Activated CD4-positive, alpha-beta memory T cell treated with anti-CD3 and anti-CD28 coated beads, Interleukin-2, amount 10 ng/mL, durations not matched to agents 7 days and 5 days (primary cell): Measurements from ENCODE around the gene CRYGC. TPM values are rescaled to one million over a fixed set of nuclear protein-coding genes. Genes with fewer than 3 reads are reported as not detected.
"Not testable (repeated sequence)": the region's sequence is repeated elsewhere in the genome, so short reads cannot be mapped to it uniquely, and the experiment has no call there.

ENCODE experiments used
- CTCF ChIA-PET: fragments of 350-600 bp; sonication (Branson Sonifier 250); formaldehyde crosslinking; loops from one replicate; lab custom pipeline; 2021; ENCODE audit warnings: antibody characterized with exemption, inconsistent platforms; lab: Charles Lee
- POLR2A ChIA-PET: fragments of 350-600 bp; sonication (Branson Sonifier 250); formaldehyde crosslinking; loops from one replicate; lab custom pipeline; 2021; ENCODE audit warnings: antibody characterized with exemption; lab: Charles Lee
- DNase-seq: peaks from one replicate; pipeline ENCODE4 v3.0.0-alpha.2; 2020
- H3K27ac Mint-ChIP-seq: one replicate; pipeline ENCODE4 v1.8.0; 2021; ENCODE audit warnings: mild to moderate bottlenecking, mixed read lengths
- H3K27me3 Mint-ChIP-seq: one replicate; pipeline ENCODE4 v1.8.0; 2021; ENCODE audit warnings: mixed read lengths
- H3K36me3 Mint-ChIP-seq: one replicate; pipeline ENCODE4 v1.8.0; 2021; ENCODE audit warnings: low read depth, mixed read lengths
- H3K4me1 Mint-ChIP-seq: one replicate; pipeline ENCODE4 v1.8.0; 2021; ENCODE audit warnings: mixed read lengths
- H3K4me3 Mint-ChIP-seq: one replicate; pipeline ENCODE4 v1.8.0; 2021; ENCODE audit warnings: mild to moderate bottlenecking, mixed read lengths
- H3K9me3 Mint-ChIP-seq: one replicate; pipeline ENCODE4 v1.8.0; 2021; ENCODE audit warnings: mixed read lengths
- total RNA-seq, 2 experiments: library from RNA; stranded (reverse); gene quantifications; one replicate each; pipeline ENCODE4 v1.2.3, GENCODE V29; 2021

CRYGC gene
- total RNA-seq, 2 experiments from 2014 or later, result not detected

DNA sequence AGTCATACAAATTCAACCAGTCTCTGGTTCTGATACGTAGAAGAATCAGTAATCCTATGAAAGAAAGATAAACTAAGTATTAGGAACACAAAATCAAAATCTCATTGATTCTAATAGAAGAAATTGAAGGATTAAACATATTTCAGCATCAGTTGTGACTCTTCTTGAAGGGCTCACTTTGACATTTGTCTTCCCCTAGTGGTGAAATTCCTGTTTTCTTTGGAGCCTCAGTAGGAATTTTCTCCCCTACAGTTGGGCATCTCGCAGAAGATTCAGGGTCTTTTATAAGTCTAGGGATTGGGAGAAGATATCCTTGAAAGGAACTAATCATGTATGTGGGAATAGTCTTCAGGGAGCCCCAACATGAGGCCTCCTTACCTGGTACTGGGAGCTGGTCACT is 19.2 kb upstream of the CRYGC start:
- Mint-ChIP-seq H3K27me3 (peaks cover 5% of the 10 kb centered on the region), H3K4me3 (no peak overlapping the region), H3K4me1 (no peaks in the 10 kb centered on the region), H3K9me3 (no peaks in the 10 kb centered on the region), H3K36me3 (no peaks in the 10 kb centered on the region), H3K27ac (no peak overlapping the region)
- ChIA-PET CTCF (interaction anchor here (1.3 kb wide), 1 partner anchor 29 kb away, joined by 3 read pairs; no protein-coding TSS in a partner anchor), POLR2A (no interaction called here)
- DNase-seq, result no peak

DNA sequence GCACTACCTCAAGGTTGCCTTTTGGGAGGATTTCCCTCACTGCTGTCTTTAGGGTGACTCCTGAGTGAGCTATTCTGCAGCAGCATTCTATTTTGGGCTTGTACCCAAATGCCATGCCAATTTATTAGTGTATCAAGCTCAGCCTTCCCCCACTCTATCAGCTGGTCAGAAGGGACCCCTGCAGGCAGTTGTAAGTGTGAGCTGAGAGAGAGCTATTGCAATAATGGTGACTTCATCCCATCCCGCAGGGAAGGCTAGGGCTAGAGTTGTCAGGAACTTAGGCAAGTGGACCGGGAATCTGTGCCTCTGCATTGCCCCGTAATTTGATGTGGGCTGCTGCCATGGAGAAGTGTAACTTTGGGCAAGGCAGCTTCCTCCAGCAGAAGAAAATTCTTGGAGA is 18.1 kb upstream of the CRYGC start:
- H3K9me3 Mint-ChIP-seq, result no peaks in the 10 kb centered on the region
- no peak overlapping the region for H3K4me3 Mint-ChIP-seq
- no peaks in the 10 kb centered on the region for H3K36me3 Mint-ChIP-seq
- ChIA-PET CTCF (interaction anchor here (1.3 kb wide), 1 partner anchor 30 kb away, joined by 3 read pairs; no protein-coding TSS in a partner anchor), POLR2A (no interaction called here)
- DNase-seq, result no peak
- H3K27me3 Mint-ChIP-seq, result peaks cover 5% of the 10 kb centered on the region
- no peak overlapping the region for H3K27ac Mint-ChIP-seq
- H3K4me1 Mint-ChIP-seq, result no peaks in the 10 kb centered on the region

DNA sequence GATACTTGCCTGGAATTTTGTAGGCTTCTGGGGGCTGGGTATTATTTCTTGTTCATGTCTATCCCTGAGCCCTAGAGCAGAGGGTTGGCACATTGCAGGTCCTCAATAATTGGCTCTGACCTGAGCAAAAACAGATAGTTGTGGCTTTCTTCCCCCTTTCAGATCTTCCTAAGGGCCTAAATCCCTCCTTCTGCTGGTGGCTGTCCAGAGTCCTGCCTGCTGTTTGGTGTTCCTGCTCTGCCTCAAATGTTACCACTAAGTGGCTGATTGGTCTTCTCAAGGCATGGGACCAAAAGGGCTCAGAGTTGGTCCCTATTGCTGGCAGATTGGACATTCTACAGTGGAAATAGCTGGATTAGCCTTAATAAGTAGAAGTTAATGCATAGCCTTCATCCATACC is 17.4 kb upstream of the CRYGC start:
- no peaks in the 10 kb centered on the region for H3K9me3 Mint-ChIP-seq
- peaks cover 5% of the 10 kb centered on the region for H3K27me3 Mint-ChIP-seq
- no peaks in the 10 kb centered on the region for H3K4me1 Mint-ChIP-seq
- no peak overlapping the region for H3K27ac Mint-ChIP-seq
- no peak overlapping the region for H3K4me3 Mint-ChIP-seq
- no peak for DNase-seq
- no peaks in the 10 kb centered on the region for H3K36me3 Mint-ChIP-seq
- POLR2A ChIA-PET, result no interaction called here
- CTCF ChIA-PET, result no interaction called here

DNA sequence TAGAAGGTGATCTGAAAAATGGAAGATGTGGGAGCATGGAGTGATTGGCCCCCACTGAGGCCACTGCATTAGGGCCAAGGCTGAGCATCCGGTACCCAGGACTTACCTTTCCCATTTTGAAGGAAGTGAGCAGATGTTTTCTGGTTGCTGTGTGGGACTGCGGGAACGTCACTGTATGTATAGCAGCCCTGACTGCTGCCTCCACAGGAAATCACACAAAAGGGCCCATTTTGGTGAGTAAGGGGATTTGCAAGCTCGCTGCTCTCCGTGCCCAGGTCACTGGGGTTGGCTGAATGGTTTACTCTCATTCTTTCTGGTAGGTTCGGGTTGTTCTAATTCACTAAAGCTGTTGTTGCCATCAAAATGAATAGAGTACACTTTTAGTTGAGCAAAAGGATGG is 16.4 kb upstream of the CRYGC start, which contains the start of gene CRYGB:
Gene CRYGB (minus strand): TSS at position 153 of the 400 bp plus-strand sequence. CDS start 38 bp downstream, at position 115.
- Mint-ChIP-seq H3K4me1 (no peaks in the 10 kb centered on the region), H3K36me3 (no peaks in the 10 kb centered on the region)
- CTCF ChIA-PET, result no interaction called here

DNA sequence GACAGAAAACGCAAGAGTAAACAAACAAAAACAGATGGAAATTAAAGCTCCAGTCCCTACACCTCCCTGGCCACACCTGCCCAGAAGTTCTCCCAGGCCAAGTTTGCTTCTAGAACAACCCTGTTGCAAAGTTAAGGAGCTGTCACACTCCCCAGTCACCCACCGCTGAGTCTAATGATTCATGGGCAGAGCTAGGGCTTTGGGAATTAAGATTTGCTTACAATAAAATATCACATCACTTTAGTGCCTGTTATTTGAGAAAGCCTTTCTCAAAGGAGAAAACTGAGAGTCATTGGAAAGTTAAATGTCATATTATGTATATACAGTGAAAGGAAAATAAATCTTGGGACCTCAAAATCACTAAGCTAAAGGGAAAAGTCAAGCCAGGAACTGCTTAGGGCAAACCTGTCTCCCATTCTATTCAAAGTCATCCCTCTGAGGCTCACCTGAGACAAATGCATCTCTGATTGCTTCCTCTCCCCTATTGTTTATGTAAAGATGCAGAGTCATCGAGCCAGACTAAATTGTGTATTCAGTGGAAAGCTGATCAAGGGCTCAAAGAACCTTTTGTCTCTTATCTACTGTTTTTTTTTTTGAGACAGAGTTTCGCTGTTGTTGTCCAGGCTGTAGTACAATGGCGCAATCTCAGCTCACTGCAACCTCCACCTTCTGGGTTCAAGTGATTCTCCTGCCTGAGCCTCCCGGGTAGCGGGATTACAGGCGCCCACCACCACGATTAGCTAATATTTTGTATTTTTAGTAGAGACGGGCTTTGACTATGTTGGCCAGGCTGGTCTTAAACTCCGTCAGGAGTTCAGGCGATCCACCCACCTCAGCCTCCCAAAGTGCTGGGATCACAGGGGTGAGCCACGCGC is 13.5 kb upstream of the CRYGC start:
- Mint-ChIP-seq H3K36me3 (no peaks in the 10 kb centered on the region), H3K9me3 (no peaks in the 10 kb centered on the region), H3K27me3 (no peaks in the 10 kb centered on the region), H3K4me1 (no peaks in the 10 kb centered on the region), H3K27ac (no peak overlapping the region), H3K4me3 (no peak overlapping the region)
- DNase-seq, result no peak
- POLR2A ChIA-PET, result no interaction called here
- CTCF ChIA-PET, result interaction anchor here (1.2 kb wide), 1 partner anchor 32 kb away, joined by 4 read pairs; no protein-coding TSS in a partner anchor

More for the DNA sequence above, 16.4 kb upstream of the CRYGC start, which contains the start of gene CRYGB:
- Mint-ChIP-seq H3K27ac (no peak within 1 kb of the TSS), H3K27me3 (peaks cover 5% of the 10 kb centered on the region), H3K4me3 (no peak within 1 kb of the TSS), H3K9me3 (no peaks in the 10 kb centered on the region)
- no peak for DNase-seq
- POLR2A ChIA-PET, result no interaction called here

DNA sequence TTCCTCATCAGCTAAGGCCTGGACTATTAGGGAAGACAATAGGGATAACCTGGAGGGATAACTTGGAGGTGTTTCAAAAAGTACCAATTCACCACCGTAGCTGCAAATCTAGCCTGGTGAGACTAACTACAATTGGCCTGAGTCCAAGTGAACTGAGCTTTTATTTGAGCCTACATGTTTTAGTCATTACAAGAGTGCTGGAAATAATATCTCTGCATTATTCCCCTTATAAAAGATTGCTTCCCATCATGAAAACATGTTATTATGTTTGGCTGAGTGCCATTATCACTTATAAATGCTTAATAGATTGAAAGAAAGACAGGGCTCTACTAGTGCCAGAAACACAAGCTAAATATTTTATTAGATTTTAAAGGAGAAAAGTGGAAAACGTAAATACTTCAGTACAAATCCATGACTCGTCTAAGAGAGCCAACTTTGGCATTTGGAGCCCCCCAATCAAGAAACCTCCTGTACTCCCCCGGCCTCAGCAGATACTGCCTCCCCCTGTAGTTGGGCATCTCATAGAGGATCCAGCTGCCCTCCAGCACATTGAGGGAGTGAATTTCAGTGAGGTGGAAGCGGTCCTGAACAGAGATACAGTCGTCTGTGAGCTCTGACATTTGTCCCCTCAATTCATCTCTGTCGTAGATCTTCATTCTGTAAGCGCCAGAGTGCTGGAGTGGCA is 12.8 kb upstream of the CRYGC start:
- no peaks in the 10 kb centered on the region for H3K36me3 Mint-ChIP-seq
- no peaks in the 10 kb centered on the region for H3K4me1 Mint-ChIP-seq
- CTCF ChIA-PET, result interaction anchor here (1.2 kb wide), 1 partner anchor 33 kb away, joined by 4 read pairs; no protein-coding TSS in a partner anchor
- no peak overlapping the region for H3K27ac Mint-ChIP-seq
- DNase-seq, result no peak
- POLR2A ChIA-PET, result no interaction called here
- H3K9me3 Mint-ChIP-seq, result peaks cover 3% of the 10 kb centered on the region
- no peaks in the 10 kb centered on the region for H3K27me3 Mint-ChIP-seq
- no peak overlapping the region for H3K4me3 Mint-ChIP-seq

DNA sequence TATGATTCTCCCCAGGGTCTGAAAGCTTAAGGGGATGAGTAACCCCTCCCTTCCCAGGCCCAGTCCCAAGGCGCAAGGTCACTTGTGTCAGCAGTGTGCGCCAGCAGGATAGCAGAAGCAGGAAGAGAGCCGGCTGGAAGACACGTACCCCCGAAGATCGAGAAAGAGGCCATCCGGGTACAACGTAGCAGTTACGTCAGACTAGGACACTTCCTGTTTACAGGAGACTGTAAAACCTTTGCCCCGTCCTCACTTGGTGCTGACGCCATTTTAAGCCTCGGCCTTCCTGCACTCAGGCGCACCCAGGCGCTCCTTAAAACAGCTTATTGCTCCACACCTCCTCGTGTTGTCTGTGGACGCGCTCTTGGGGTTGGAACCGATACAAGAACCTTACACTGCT is 9.8 kb upstream of the CRYGC start:
- CTCF ChIA-PET, result no interaction called here
- H3K4me3 Mint-ChIP-seq, result no peak overlapping the region
- H3K9me3 Mint-ChIP-seq, result peaks cover 3% of the 10 kb centered on the region
- no peak for DNase-seq
- no peak overlapping the region for H3K27ac Mint-ChIP-seq
- H3K4me1 Mint-ChIP-seq, result peaks cover 11% of the 10 kb centered on the region
- H3K27me3 Mint-ChIP-seq, result no peaks in the 10 kb centered on the region
- no peaks in the 10 kb centered on the region for H3K36me3 Mint-ChIP-seq
- POLR2A ChIA-PET, result no interaction called here

DNA sequence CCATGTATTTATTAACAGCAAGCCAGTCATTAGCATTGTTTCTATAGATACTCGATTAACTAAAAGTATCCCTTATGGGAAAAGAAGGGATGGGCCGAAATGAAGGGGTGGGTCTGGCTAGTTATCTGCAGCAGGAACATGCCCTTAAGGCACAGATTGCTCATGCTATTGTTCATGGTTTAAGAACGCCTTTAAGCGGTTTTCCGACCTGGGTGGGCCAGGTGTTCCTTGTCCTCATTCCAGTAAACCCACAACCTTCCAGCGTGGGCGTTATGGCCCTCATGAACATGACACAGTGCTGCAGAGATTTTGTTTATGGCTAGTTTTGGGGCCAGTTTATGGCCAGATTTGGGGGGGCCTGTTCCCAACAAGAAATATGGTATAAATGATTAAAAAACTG is 8.7 kb upstream of the CRYGC start:
- H3K36me3 Mint-ChIP-seq, H3K27ac Mint-ChIP-seq, H3K9me3 Mint-ChIP-seq, H3K27me3 Mint-ChIP-seq, DNase-seq, H3K4me3 Mint-ChIP-seq, POLR2A ChIA-PET: not testable (repeated sequence)
- CTCF ChIA-PET, result interaction anchor here (0.7 kb wide), 1 partner anchor 333 kb away, joined by 3 read pairs; no protein-coding TSS in a partner anchor
- H3K4me1 Mint-ChIP-seq, result peaks cover 11% of the 10 kb centered on the region

DNA sequence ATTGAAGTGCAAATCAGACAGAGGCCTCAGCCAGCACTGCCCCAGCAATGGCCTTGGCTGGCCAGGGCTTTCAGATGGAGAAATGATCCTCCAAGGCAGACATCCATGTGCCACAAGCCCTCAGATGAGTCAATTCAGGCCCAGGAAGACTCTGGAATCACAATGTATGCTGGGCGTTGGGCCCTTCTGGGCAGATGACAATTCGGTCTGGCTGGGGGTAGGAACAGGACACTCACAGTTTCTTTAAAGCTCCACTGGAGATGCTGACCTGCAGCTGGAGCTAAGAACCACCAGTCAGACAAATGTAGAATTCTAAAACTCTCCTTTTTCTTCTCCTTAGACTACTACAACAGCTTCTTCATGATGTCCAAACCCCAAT is 7.1 kb upstream of the CRYGC start:
- Mint-ChIP-seq H3K36me3 (no peaks in the 10 kb centered on the region), H3K4me3 (no peak overlapping the region), H3K27ac (no peak overlapping the region), H3K9me3 (peaks cover 3% of the 10 kb centered on the region), H3K4me1 (peaks cover 11% of the 10 kb centered on the region), H3K27me3 (no peaks in the 10 kb centered on the region)
- ChIA-PET POLR2A (no interaction called here), CTCF (no interaction called here)
- no peak for DNase-seq

DNA sequence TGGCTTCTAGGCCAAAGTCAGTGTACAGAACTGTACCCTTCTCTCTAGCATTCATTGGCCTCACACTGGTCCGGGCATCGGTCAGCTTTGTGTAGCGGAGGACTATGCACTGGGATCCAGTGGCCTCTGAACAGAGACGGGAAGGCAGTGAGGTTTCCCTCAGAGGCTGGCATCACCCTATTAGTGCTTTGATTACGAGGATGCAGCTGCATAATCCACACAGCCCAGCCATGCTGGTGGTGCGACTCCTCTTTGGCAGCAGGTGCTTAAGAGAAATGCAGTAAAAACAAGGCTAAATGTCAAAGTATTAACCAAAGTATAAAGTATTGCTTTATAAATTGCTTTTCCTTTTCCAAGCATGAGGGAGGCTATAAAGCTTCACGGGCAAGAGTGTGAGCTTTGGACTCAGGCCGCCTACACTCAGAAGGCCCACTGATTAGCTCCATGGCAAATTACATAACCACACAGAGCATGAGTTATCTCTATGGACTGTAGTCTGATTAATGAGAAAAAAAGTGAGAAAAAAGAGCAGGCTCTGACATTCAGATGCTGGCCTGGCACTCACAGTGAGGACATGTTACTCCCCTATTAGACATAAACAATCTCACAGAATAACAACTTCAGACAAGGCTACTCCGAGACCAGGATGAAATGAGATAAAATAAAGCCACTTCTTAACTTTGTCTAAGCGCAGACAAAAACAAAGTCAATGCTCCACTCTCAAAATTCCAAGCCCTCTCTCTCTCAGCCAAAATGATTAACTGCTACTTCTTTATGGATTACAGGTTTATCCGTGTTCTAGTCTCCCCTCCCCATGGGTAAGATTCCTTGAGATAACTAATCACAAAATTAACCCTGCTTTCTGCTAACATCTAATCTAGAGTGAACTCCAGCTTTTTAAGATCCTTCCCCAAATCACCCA is 6.4 kb upstream of the CRYGC start:
- CTCF ChIA-PET, result no interaction called here
- no peak for DNase-seq
- Mint-ChIP-seq H3K4me3 (no peak overlapping the region), H3K27me3 (no peaks in the 10 kb centered on the region), H3K4me1 (peaks cover 11% of the 10 kb centered on the region), H3K36me3 (no peaks in the 10 kb centered on the region), H3K9me3 (peaks cover 3% of the 10 kb centered on the region), H3K27ac (no peak overlapping the region)
- POLR2A ChIA-PET, result no interaction called here

DNA sequence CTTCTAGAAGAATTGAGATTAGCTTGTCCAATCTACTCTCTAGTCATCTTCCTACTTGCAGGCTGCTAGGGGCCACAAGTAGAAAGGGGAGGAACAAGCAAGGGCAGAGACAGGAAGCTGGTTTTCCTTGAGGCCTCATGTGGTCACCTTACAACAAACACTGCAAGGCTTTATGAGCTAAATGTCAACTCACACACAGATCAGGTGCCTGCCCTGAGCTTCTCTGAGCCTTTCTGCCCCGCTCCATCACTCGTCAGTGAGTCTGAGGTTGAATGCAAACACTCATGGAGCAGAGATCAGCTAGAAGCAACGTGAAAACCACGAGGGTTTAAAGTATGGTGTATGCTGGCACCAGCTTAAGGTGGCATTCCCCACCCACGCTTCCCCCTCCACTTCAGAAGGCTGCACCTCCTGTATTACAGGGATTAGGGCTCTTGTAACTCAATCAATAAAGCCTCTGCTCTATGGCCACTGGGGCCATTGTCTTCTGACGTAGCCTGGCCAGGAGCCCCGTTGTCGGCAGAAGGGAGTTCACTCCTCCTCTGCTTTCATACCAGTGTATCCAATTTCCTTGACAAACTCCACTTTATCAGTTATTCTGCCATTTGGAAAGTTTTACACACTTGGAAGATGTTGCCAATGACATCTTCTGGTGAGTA is 5.4 kb upstream of the CRYGC start:
- H3K4me3 Mint-ChIP-seq, result no peak overlapping the region
- CTCF ChIA-PET, result interaction anchor here (1.2 kb wide), 1 partner anchor 41 kb away, joined by 4 read pairs; no protein-coding TSS in a partner anchor
- H3K4me1 Mint-ChIP-seq, result peaks cover 11% of the 10 kb centered on the region
- H3K36me3 Mint-ChIP-seq, result no peaks in the 10 kb centered on the region
- no peak overlapping the region for H3K27ac Mint-ChIP-seq
- DNase-seq, result peak; percentile 21
- H3K27me3 Mint-ChIP-seq, result peaks cover under 1% of the 10 kb centered on the region
- POLR2A ChIA-PET, result no interaction called here
- H3K9me3 Mint-ChIP-seq, result peaks cover 3% of the 10 kb centered on the region

DNA sequence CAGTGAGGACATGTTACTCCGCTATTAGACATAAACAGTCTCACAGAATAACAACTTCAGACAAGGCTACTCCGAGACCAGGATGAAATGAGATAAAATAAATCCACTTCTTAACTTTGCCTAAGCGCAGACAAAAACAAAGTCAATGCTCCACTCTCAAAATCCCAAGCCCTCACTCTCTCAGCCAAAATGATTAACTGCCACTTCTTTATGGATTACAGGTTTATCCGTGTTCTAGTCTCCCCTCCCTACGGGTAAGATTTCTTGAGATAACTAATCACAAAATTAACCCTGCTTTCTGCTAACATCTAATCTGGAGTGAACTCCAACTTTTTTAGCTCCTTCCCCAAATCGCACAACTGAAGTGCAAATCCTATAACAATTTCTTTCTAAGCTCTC is 1.1 kb upstream of the CRYGC start:
- peaks cover 11% of the 10 kb centered on the region for H3K4me1 Mint-ChIP-seq
- peaks cover 9% of the 10 kb centered on the region for H3K27me3 Mint-ChIP-seq
- no peak for DNase-seq
- CTCF ChIA-PET, result no interaction called here
- H3K4me3 Mint-ChIP-seq, result no peak overlapping the region
- no peak overlapping the region for H3K27ac Mint-ChIP-seq
- no peaks in the 10 kb centered on the region for H3K36me3 Mint-ChIP-seq
- POLR2A ChIA-PET, result no interaction called here
- H3K9me3 Mint-ChIP-seq, result no peaks in the 10 kb centered on the region
